GM19395 (cell line): ENCODE data around the gene CDK9.

Source experiments
- ATAC-seq: cut with Tn5 transposase; IDR thresholded peaks from one replicate; pipeline ENCODE4 v1.9.1; 2021; ENCODE audit warnings: mild to moderate bottlenecking, moderate library complexity; ENCODE audit not compliant: unreplicated experiment

The CDK9 gene

GRCh38 chr9:127801955-127802575, 16.2 kb downstream of the CDK9 start:
- peak; percentile 40 for ATAC-seq

- ATAC-seq, result peak; percentile 77
These were observed 17.0 kb downstream of the CDK9 start, which contains the start of gene FPGS for GRCh38 chr9:127802576-127803443. Gene FPGS, plus strand, starts transcription at chr9:127802882. Its CDS starts 43 bp downstream, at chr9:127802925.

DNA sequence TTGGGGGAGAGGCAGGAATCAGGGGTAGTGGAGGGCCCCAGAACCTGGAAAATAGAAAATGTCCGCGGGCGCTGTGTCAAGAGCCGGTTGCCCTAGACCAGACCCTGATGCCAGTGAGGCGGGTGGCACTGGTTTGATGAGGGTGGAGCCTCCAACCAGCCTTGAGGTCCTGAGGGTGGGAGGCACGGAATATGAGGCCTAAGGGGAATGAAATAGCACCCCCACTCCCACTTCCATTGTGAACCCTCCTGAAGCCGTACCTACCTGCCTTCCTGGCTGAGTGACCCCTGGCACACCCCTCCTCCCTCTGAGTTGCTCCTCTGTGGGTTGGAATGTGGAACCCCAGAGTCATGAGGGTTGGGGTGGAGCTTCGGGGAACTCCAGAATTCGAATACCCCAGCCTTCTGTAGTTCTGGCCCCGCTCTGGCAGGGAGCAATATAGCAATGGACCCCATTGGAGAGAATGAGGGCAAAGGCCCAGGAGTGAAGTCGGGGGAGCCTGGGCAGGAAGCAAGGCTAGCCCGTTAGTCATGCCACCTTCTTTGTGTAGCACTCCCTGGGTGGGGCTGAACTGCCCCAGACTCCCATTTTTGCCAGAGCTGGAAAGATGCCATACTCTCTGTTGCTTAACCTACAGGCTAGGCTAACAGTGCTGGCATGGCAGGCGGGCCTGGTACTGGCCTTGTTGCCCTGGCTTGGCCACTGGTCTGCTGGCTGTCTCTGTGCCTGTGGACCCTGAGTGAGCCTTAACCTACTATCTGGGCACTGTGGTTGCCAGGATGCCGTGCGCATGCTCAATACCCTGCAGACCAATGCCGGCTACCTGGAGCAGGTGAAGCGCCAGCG, 17.9 kb downstream of the CDK9 start:
- no peak for ATAC-seq

GRCh38 chr9:127805620-127806019, 19.8 kb downstream of the CDK9 start:
- ATAC-seq, result no peak

DNA sequence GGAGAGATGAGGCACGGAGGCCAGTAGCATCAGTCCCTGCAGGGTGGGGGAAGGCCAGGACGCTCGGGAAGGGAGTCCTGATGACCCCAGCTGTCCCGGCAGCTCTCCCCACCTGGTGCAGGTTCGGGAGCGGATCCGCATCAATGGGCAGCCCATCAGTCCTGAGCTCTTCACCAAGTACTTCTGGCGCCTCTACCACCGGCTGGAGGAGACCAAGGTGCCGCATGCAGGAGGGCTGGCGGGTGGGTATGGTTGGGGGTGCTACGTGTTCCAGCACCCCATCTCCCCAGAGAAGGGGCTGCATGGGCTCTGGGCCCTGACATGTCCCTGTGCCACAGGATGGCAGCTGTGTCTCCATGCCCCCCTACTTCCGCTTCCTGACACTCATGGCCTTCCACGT, 21.0 kb downstream of the CDK9 start:
- ATAC-seq, result no peak

DNA sequence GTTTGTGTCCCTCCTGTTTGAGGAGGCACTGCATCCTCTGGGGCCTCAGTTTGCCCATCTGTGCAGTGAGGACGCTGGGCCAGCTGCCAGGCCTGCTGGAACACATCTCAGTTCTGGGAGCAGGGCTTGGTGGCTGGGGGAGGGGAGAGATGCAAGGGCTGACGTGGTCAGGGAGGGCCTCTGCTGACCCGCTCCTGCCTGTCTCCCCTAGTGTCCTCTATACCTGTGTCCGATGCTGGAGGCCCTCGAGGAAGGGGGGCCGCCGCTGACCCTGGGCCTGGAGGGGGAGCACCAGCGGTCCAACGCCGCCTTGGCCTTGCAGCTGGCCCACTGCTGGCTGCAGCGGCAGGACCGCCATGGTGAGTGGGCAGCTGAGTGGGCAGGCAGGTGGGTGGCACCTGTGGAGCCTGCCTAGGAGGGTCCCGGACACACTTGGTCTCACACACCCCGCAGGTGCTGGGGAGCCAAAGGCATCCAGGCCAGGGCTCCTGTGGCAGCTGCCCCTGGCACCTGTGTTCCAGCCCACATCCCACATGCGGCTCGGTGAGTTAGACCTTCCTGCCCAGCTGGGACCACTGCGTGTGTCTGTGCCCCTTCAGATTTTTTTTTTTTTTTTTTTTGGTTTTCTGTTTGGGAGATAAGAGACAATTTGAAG, 22.6 kb downstream of the CDK9 start:
- ATAC-seq, result no peak

DNA sequence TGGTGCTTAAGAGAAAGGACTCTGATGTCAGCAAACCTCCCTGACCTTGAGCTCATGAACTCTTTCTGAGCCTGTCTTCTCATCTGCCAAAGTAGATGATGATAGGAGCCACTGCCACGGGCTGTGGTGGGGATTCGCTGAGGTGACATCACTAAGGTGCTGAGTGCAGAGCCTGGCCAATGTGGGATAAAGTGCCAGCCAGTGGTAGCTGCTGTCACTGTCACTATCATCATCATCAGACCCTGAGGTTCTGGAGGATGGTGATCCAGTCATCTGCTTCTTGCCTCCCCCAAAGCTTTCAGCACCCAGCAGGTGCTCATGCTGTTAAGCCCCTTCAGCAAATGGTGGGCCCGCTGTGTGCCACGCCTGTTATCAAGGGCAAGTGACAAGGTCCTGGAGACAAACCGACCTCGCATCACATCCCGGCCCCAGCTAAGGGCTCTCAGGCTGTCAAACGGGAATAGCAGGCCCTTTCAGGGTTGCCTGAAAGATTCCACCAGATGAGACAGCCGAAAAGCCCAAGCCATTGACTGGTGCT, 23.2 kb downstream of the CDK9 start:
- ATAC-seq, result no peak

DNA sequence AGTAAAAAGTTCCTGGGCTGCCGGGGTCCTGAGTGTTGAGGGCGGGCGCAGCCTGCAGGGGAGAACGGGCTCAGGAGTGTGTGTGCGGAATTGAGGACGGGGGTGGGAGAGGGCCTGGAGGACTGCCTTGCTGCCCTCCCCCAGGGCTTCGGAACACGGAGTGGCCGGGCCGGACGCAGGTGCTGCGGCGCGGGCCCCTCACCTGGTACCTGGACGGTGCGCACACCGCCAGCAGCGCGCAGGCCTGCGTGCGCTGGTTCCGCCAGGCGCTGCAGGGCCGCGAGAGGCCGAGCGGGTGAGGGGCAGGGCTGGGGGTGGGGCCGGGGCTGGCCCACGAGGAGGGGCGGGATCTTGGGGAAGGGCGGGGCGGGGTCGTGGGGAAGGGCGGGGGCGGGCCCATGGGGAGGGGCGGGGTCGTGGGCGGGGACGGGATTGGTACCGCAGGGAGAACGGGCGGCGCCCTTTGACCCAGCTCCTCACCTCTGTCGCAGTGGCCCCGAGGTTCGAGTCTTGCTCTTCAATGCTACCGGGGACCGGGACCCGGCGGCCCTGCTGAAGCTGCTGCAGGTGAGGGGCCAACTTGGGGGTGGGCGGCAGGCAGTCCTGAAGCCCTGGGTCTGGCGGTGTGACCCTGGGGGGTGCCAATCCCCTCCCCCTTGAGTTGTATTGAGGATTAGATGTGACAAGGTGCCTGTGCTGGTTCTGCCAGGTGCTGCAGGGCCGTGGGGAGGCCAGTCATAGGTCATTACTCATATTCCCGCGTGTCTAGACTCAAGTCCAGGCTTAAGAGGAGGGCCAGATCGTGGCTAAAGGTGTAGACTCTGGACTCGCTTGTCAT, 23.9 kb downstream of the CDK9 start:
- no peak for ATAC-seq

- no peak for ATAC-seq
These were observed 24.7 kb downstream of the CDK9 start for GRCh38 chr9:127810378-127811187.

DNA sequence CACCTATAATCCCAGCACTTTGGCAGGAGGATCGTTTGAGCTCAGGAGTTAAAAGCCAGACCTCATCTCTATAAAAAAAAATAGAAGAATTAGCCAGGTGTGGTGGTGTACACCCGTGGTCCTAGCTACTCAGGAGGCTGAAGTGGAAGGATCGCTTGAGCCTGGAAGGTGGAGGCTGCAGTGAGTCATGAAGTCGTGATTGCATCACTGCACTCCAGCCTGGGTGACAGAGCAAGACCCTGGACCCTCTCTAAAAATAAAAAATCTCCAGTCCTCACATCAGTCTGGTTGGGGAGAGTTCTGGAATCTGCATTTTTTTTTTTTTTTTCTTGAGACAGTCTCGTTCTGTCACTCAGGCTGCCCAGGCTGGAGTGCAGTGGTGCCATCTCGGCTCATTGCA, 26.2 kb downstream of the CDK9 start:
- ATAC-seq, result no peak

DNA sequence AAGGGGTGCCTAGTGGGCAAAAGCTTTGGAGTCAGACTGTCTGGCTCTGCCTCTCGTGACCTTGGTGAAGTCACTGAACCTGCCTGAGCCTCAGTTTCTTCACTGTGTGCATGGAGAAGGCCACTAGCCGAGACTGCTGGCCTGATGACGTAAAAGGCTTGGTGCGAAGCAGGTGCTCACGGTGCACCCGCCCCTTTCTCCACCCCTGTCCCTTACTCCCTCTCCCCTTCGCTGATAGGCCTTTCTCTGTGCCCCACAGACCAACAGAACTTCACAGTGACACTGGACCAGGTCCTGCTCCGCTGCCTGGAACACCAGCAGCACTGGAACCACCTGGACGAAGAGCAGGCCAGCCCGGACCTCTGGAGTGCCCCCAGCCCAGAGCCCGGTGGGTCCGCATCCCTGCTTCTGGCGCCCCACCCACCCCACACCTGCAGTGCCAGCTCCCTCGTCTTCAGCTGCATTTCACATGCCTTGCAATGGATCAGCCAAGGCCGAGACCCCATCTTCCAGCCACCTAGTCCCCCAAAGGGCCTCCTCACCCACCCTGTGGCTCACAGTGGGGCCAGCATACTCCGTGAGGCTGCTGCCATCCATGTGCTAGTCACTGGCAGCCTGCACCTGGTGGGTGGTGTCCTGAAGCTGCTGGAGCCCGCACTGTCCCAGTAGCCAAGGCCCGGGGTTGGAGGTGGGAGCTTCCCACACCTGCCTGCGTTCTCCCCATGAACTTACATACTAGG, 27.3 kb downstream of the CDK9 start:
- ATAC-seq, result no peak

GRCh38 chr9:127813686-127814226, 27.9 kb downstream of the CDK9 start:
- ATAC-seq, result no peak

DNA sequence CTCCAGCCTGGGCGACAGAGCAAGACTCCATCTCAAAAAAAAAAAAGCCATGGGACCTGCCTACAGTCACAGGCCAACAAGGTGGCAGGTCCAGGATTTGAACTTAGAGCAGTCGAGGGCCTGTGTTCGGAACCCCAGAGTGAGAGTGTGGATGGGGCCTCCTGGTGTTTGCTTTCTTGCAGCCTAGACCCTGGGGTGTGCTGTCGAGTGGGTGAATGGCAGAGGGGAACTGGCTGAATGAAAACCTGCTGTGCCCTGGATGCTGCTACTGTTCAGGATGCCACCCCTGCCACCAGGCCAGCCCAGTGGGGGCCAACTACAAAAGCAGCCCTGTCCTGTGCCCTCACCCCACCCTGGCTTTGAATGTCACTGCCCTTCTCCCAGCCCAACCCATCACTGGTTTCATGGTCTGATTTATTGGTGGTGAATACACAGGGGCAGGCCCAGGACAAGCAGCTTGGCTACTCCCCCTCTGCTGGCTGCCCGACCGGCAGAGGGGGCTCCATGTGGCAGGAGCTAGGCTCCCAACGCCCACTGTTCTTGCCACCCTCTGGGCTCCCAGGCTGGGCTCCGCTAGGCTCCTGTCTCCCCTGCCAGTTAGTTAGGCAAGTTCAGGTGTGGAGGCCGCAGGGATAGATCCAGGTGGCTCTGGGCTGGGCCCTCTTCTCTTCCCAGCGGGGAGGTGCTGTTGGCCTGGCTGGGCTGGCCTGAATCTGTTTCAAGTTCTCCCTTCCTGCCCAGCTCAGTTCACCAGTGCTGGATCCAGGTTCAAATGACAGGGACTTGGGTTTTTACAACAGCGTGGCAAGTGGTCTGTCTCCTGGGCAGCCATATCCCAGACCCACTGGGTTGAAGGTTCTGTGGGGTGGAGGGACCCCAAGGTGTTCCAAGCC, 29.0 kb downstream of the CDK9 start:
- ATAC-seq, result no peak

- no peak for ATAC-seq
These were observed 29.9 kb downstream of the CDK9 start for GRCh38 chr9:127815512-127816361.

DNA sequence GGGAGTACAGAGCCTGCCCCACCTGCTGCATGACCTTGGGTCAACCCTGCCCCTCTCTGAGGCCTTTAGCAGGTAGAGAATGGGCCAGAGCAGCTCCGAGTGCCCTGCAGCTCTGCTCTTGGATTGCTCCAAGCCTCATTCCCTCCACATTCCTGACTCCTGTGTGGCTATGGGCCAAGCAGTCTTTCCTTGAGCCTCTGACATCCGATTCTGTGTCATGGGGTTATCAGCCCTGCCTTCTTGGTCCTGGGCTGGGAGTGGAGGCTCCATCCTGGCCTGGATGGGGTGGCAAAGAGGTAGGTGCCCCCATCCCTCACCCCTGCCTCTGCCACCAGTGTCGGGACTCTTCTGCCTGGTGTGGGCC, 30.5 kb downstream of the CDK9 start:
- ATAC-seq, result no peak

DNA sequence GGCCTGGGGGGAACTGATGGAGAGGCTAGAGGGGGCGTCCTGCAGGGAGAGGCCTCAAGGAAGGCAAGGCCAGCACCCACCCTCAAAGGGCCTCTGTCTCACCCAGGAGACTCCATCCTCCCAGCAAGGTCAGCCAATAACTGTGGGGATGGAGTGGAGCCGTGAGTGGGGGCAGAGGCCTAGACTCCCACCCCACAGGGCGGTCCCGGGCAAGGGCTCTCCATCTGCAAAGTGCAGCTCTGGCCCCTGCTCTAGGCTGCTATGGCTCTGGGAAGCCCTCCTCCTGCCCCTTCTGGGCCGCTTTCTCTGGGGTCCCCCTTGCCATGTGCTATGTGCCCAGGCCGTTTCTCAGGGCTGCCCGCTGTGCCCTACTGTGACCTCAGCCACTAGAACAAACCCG, 30.9 kb downstream of the CDK9 start:
- no peak for ATAC-seq
